CD4-positive, CD25-positive, alpha-beta regulatory T cell (primary cell): Measurements from ENCODE around the gene HDC. TPM values are rescaled to one million over a fixed set of nuclear protein-coding genes. Genes with fewer than 3 reads are reported as not detected.

Experiments used
- ATAC-seq, 2 donors: fragments of 150-1000 bp; cut with Tn5 transposase; one replicate each; pipeline ENCODE4 v1.10.0; 2021; ENCODE audit warnings: low read depth in 2 of 2, moderate number of reproducible peaks in 2 of 2, moderate library complexity in 1 of 2
- DNase-seq, 3 donors: peaks; one replicate each; pipeline versions ENCODE4 v3.0.0 to v3.0.0-alpha.2; 2012 to 2022; ENCODE audit warnings: mixed read lengths in 1 of 3
- H3K27ac ChIP-seq: one replicate; pipeline ENCODE4 v1.7.0; 2013; ENCODE audit warnings: mild to moderate bottlenecking, low read length; ENCODE audit not compliant: insufficient read depth, poor library complexity, severe bottlenecking
- H3K27me3 ChIP-seq: one replicate; pipeline ENCODE4 v1.7.0; 2013; ENCODE audit warnings: low read length; ENCODE audit not compliant: control insufficient read depth, insufficient read depth
- H3K36me3 ChIP-seq: one replicate; pipeline ENCODE4 v1.7.0; 2013; ENCODE audit warnings: mild to moderate bottlenecking, low read length, moderate library complexity; ENCODE audit not compliant: control insufficient read depth, insufficient read depth
- H3K4me1 ChIP-seq: 2 replicates; pipeline ENCODE4 v1.7.0; 2013; ENCODE audit warnings: mild to moderate bottlenecking, low read length; ENCODE audit not compliant: insufficient read depth, control insufficient read depth, poor library complexity, severe bottlenecking
- H3K4me3 ChIP-seq: one replicate; pipeline ENCODE4 v1.7.0; 2013; ENCODE audit warnings: low read depth, mild to moderate bottlenecking, low read length, moderate library complexity
- H3K9me3 ChIP-seq, 2 experiments: 1 replicate in 1 of 2; 2 replicates in 1 of 2; pipeline ENCODE4 v1.7.0; 2013; ENCODE audit warnings: low read length in 2 of 2, mild to moderate bottlenecking in 1 of 2, moderate library complexity in 1 of 2; ENCODE audit not compliant: control insufficient read depth in 2 of 2
- H3K27ac Mint-ChIP-seq, 3 donors: one replicate each; pipeline ENCODE4 v1.8.0; 2020 to 2022; ENCODE audit warnings: mild to moderate bottlenecking in 3 of 3, mixed read lengths in 3 of 3, moderate library complexity in 2 of 3
- H3K27me3 Mint-ChIP-seq: one replicate; pipeline ENCODE4 v1.8.0; 2022; ENCODE audit warnings: mild to moderate bottlenecking, mixed read lengths
- H3K36me3 Mint-ChIP-seq: one replicate; pipeline ENCODE4 v1.8.0; 2020; ENCODE audit warnings: mixed read lengths
- H3K4me1 Mint-ChIP-seq, 4 donors: one replicate each; pipeline ENCODE4 v1.8.0; 2020 to 2022; ENCODE audit warnings: mixed read lengths in 4 of 4, mild to moderate bottlenecking in 1 of 4
- H3K4me3 Mint-ChIP-seq, 4 donors: one replicate each; pipeline ENCODE4 v1.8.0; 2020 to 2022; ENCODE audit warnings: mild to moderate bottlenecking in 4 of 4, mixed read lengths in 4 of 4, moderate library complexity in 3 of 4
- H3K9me3 Mint-ChIP-seq, 7 donors: one replicate each; pipeline ENCODE4 v1.8.0; 2020 to 2022; ENCODE audit warnings: mixed read lengths in 7 of 7, mild to moderate bottlenecking in 3 of 7, moderate library complexity in 2 of 7
- polyA plus RNA-seq, 4 donors: library from polyadenylated mRNA; unstranded; fragments of 300-500 nt; fragmentation: Illumina TruSeq; gene quantifications; one replicate each; pipeline ENCODE4 v1.2.3, GENCODE V29; 2021
- total RNA-seq: library from RNA; stranded (reverse); gene quantifications from one replicate; pipeline ENCODE4 v1.2.3, GENCODE V29; 2022

HDC gene
- total and polyA plus RNA-seq, 5 donors from 2014 or later = 3.5 TPM; not detected in 4

GRCh38 chr15:50246631-50247030, 18.9 kb downstream of the HDC start:
- Histone ChIP-seq H3K9me3 (no peaks in the 10 kb centered on the region), H3K4me1 (peaks cover 12% of the 10 kb centered on the region), H3K4me3 (no peak overlapping the region), H3K27ac (no peak overlapping the region), H3K27me3 (no peaks in the 10 kb centered on the region), H3K36me3 (no peaks in the 10 kb centered on the region)
- H3K4me3 Mint-ChIP-seq = no peak overlapping the region
- H3K9me3 Mint-ChIP-seq = peaks cover 0 to 2% (median 0%) of the 10 kb centered on the region in 7 donors
- peaks cover 13 to 25% (median 17%) of the 10 kb centered on the region in 4 donors for H3K4me1 Mint-ChIP-seq
- no peaks in the 10 kb centered on the region for H3K27me3 Mint-ChIP-seq
- peak overlapping the region in 2 of 3 donors; percentile 8 to 47 for H3K27ac Mint-ChIP-seq
- H3K36me3 Mint-ChIP-seq = no peaks in the 10 kb centered on the region
- ATAC-seq = no peak
- no peak for DNase-seq

DNA sequence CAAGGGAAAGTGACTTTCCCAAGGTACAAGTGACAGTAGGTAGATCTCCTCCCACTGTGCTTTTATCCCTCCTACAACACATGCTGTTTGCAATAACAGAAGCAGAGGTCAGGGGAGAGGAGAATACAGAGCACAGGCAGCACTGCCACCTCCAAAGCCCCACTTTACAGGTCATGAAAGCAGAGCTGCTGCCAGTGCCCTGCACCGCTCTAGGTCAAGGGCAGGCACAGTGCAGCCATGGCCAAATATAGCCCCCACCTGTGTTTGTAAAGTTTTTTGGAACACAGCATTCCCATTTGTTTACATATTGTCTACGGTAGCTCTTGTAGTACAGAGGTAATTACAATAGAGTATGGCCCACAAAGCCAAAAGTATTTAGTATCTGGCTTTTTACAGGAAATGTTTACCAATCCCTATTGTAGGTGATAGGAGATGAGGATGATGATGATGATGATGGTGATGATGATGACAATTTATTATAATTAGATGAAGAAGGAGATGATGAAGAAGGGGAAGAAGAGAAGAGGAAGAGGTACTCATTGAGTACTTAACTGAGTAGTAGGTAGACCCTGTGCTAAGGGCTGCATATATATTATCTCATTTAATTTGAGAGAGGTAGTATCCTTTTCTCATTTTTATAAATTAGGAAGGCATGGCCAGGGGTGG, 20.4 kb downstream of the HDC start:
- H3K27me3 Mint-ChIP-seq = no peaks in the 10 kb centered on the region
- peaks cover 13 to 25% (median 20%) of the 10 kb centered on the region in 4 donors for H3K4me1 Mint-ChIP-seq
- no peak overlapping the region for H3K4me3 ChIP-seq
- no peak overlapping the region for H3K27ac Mint-ChIP-seq
- no peaks in the 10 kb centered on the region for H3K9me3 ChIP-seq
- no peak overlapping the region for H3K27ac ChIP-seq
- peaks cover 12% of the 10 kb centered on the region for H3K4me1 ChIP-seq
- H3K4me3 Mint-ChIP-seq = no peak overlapping the region
- DNase-seq = no peak
- no peaks in the 10 kb centered on the region for H3K36me3 ChIP-seq
- no peaks in the 10 kb centered on the region for H3K27me3 ChIP-seq
- H3K9me3 Mint-ChIP-seq = peaks cover 0 to 2% (median 0%) of the 10 kb centered on the region in 7 donors
- H3K36me3 Mint-ChIP-seq = no peaks in the 10 kb centered on the region
- no peak for ATAC-seq

DNA sequence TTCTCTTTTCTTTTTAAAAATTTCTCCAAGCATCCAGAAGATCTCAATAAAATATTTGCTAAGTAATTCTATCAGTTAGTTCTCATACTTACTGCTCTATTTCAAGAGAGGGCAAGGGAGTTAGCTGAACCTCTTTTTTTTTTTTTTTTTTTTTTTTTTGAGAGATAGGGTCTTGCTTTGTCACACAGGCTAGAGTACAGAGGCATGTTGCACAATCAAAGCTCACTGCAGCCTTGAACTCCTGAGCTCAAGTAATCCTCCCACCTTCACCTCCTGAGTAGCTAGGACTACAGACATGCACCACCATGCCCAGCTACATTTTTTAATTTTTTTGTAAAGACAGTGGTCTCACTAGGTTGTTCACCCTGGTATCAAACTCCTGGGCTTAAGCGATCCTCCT, 21.4 kb downstream of the HDC start:
- no peak overlapping the region for H3K4me3 Mint-ChIP-seq
- Histone ChIP-seq H3K4me3 (no peak overlapping the region), H3K27ac (no peak overlapping the region), H3K9me3 (no peaks in the 10 kb centered on the region), H3K36me3 (no peaks in the 10 kb centered on the region), H3K27me3 (no peaks in the 10 kb centered on the region), H3K4me1 (peaks cover 12% of the 10 kb centered on the region)
- DNase-seq (no peak), ATAC-seq (no peak)
- no peaks in the 10 kb centered on the region for H3K27me3 Mint-ChIP-seq
- H3K27ac Mint-ChIP-seq = no peak overlapping the region
- peaks cover 12 to 22% (median 18%) of the 10 kb centered on the region in 4 donors for H3K4me1 Mint-ChIP-seq
- H3K9me3 Mint-ChIP-seq = peaks cover 0 to 2% (median 0%) of the 10 kb centered on the region in 7 donors
- no peaks in the 10 kb centered on the region for H3K36me3 Mint-ChIP-seq

- Mint-ChIP-seq H3K4me3 (no peak overlapping the region), H3K27ac (no peak overlapping the region), H3K9me3 (peaks cover 0 to 1% (median 0%) of the 10 kb centered on the region in 7 donors), H3K36me3 (no peaks in the 10 kb centered on the region), H3K4me1 (peaks cover 0 to 5% (median under 1%) of the 10 kb centered on the region in 4 donors), H3K27me3 (no peaks in the 10 kb centered on the region)
- no peak for DNase-seq
- Histone ChIP-seq H3K9me3 (no peaks in the 10 kb centered on the region), H3K4me3 (no peak overlapping the region), H3K27ac (no peak overlapping the region), H3K4me1 (no peaks in the 10 kb centered on the region), H3K36me3 (no peaks in the 10 kb centered on the region), H3K27me3 (no peaks in the 10 kb centered on the region)
- no peak for ATAC-seq
Observed at GRCh38 chr15:50241684-50242450, 23.7 kb downstream of the HDC start.

DNA sequence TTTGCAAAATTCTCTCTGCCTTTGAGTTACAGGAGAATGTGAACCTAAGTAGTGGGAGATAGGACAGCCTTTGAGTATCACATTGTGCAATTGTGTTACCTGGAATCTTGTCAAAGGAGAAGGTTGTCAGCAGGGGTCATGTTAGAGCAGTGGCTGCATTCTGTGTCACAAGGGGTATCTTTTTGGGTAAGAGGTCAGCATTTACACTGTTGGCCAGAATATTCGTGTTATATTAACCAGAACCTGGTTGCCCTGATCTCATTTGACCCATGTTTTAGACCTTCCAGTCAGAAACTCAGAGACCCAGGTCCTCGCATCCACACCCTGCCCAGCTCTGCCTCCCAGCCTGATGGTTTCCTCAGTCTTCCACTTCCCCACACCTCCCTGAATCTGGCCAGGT, 27.3 kb downstream of the HDC start:
- Mint-ChIP-seq H3K36me3 (no peaks in the 10 kb centered on the region), H3K9me3 (no peaks in the 10 kb centered on the region), H3K27me3 (no peaks in the 10 kb centered on the region), H3K4me3 (no peak overlapping the region), H3K27ac (no peak overlapping the region), H3K4me1 (peaks cover 0 to 5% (median 0%) of the 10 kb centered on the region in 4 donors)
- Histone ChIP-seq H3K36me3 (no peaks in the 10 kb centered on the region), H3K4me3 (no peak overlapping the region), H3K4me1 (no peaks in the 10 kb centered on the region), H3K9me3 (no peaks in the 10 kb centered on the region), H3K27ac (no peak overlapping the region), H3K27me3 (no peaks in the 10 kb centered on the region)
- no peak for DNase-seq
- ATAC-seq = no peak

DNA sequence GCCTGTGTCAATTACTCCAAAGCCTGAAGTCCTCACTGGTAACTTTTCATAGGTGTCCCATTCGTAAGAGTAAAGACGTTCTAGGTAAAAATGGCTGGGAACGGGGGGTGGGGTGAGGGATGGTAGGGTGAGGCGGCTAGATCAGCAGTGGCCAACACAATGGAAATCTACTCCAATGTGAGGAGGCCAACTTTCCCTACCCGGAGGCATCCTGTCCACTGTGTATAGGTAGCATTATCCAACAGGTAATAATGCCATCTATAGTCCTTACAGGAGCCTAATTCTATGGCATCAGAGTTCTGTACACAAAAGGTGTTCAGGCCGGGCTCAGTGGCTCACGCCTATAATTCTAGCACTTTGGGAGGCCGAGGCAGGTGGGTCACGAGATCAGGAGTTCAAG, 29.1 kb downstream of the HDC start:
- Mint-ChIP-seq H3K27me3 (no peaks in the 10 kb centered on the region), H3K27ac (no peak overlapping the region), H3K36me3 (no peaks in the 10 kb centered on the region), H3K9me3 (peaks cover 0 to 2% (median 0%) of the 10 kb centered on the region in 7 donors), H3K4me3 (no peak overlapping the region), H3K4me1 (peaks cover 0 to 5% (median 0%) of the 10 kb centered on the region in 4 donors)
- Histone ChIP-seq H3K27ac (no peak overlapping the region), H3K4me3 (no peak overlapping the region), H3K4me1 (no peaks in the 10 kb centered on the region), H3K36me3 (no peaks in the 10 kb centered on the region), H3K9me3 (no peaks in the 10 kb centered on the region), H3K27me3 (no peaks in the 10 kb centered on the region)
- DNase-seq (no peak), ATAC-seq (no peak)

- Histone ChIP-seq H3K27ac (no peak overlapping the region), H3K4me3 (no peak overlapping the region), H3K36me3 (no peaks in the 10 kb centered on the region), H3K27me3 (no peaks in the 10 kb centered on the region), H3K4me1 (no peaks in the 10 kb centered on the region), H3K9me3 (no peaks in the 10 kb centered on the region)
- H3K27me3 Mint-ChIP-seq = no peaks in the 10 kb centered on the region
- H3K27ac Mint-ChIP-seq = no peak overlapping the region
- no peak for DNase-seq
- no peak overlapping the region for H3K4me3 Mint-ChIP-seq
- ATAC-seq = no peak
- H3K9me3 Mint-ChIP-seq = peaks cover 0 to 2% (median 0%) of the 10 kb centered on the region in 7 donors
- no peaks in the 10 kb centered on the region for H3K36me3 Mint-ChIP-seq
- H3K4me1 Mint-ChIP-seq = no peaks in the 10 kb centered on the region
Observed at GRCh38 chr15:50235794-50236193, 29.7 kb downstream of the HDC start.
